ENCODE results near the gene SIX5.

DNA sequence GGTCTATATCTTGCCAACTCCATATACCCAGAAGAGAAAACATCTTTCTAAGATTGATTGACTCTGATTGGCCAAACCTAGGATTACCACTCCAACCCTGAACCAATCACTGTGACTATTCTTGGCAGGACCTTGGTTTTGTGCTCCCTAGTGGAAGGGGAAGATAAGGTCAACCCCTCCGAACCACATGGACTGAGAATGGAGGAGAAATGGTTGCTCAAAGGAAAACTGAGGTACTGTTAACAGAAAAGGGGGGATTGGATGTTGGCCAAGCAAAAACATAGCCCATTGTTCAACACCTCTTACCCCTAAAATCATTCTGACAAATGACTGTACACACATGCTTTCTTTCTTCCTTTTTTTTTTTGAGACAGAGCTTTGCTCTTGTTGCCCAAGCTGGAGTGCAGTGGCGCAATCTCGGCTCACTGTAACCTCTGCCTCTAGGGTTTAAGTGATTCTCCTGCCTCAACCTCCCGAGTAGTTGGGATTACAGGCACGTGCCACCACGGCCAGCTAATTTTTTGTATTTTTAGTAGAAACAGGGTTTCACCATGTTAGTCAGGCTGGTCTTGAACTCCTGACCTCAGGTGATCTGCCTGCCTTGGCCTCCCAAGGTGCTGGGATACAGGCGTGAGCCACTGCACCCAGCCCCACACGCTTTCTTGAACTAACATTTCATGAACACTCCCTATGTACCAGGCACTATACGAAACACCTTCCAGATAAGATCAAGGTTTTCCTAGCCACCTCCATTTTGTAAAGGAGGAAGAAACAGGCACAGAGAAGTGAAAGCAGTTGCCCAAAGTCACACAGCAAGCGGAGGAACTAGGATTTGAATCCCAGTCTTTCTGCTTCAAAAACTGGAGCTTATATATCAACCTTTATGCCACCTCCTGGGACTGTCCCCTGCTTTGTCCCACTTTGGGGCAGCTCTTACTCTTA is 29.3 kb downstream of the SIX5 start:
- TF ChIP-seq, protein P1, sequence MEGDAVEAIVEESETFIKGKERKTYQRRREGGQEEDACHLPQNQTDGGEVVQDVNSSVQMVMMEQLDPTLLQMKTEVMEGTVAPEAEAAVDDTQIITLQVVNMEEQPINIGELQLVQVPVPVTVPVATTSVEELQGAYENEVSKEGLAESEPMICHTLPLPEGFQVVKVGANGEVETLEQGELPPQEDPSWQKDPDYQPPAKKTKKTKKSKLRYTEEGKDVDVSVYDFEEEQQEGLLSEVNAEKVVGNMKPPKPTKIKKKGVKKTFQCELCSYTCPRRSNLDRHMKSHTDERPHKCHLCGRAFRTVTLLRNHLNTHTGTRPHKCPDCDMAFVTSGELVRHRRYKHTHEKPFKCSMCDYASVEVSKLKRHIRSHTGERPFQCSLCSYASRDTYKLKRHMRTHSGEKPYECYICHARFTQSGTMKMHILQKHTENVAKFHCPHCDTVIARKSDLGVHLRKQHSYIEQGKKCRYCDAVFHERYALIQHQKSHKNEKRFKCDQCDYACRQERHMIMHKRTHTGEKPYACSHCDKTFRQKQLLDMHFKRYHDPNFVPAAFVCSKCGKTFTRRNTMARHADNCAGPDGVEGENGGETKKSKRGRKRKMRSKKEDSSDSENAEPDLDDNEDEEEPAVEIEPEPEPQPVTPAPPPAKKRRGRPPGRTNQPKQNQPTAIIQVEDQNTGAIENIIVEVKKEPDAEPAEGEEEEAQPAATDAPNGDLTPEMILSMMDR (conservative IDR thresholded peaks at IDR 0.05; ENCODE audit: low read depth, low read length) = no peak
- no peak for TF ChIP-seq EZH2 (IDR thresholded peaks at IDR 0.05; ENCODE audit: low read length, unreplicated experiment)
